Progenitor cell of endocrine pancreas (in vitro differentiated cells): ENCODE data around the gene ENO3. TPM values are rescaled to one million over a fixed set of nuclear protein-coding genes. Genes with fewer than 3 reads are reported as not detected.

Experiments
- DNase-seq: peaks from one replicate; pipeline ENCODE4 v3.0.0; 2021; ENCODE audit warnings: low spot score; ENCODE audit not compliant: unreplicated experiment
- H3K27ac Mint-ChIP-seq: 2 replicates; pipeline ENCODE4 v1.8.0; 2021; ENCODE audit warnings: mild to moderate bottlenecking, moderate library complexity, mixed read lengths
- H3K27me3 Mint-ChIP-seq: 2 replicates; pipeline ENCODE4 v1.8.0; 2021; ENCODE audit warnings: mixed read lengths
- H3K36me3 Mint-ChIP-seq: 2 replicates; pipeline ENCODE4 v1.8.0; 2022; ENCODE audit warnings: mixed read lengths; ENCODE audit not compliant: insufficient read depth
- H3K4me1 Mint-ChIP-seq: 2 replicates; pipeline ENCODE4 v1.8.0; 2021; ENCODE audit warnings: low read depth, mixed read lengths
- H3K4me3 Mint-ChIP-seq: 2 replicates; pipeline ENCODE4 v1.8.0; 2021; ENCODE audit warnings: low read depth, mild to moderate bottlenecking, moderate library complexity, mixed read lengths
- H3K9me3 Mint-ChIP-seq: 2 replicates; pipeline ENCODE4 v1.8.0; 2021; ENCODE audit warnings: low read depth, mixed read lengths
- CTCF ChIP-seq: fragments of 200-600 bp; sonication (generic); IDR thresholded peaks from one replicate; pipeline ENCODE4 v1.5.0; 2021; ENCODE audit warnings: antibody characterized with exemption, mild to moderate bottlenecking; ENCODE audit not compliant: unreplicated experiment
- total RNA-seq: library from RNA; stranded (reverse); gene quantifications from 2 replicates; pipeline ENCODE4 v1.2.1, GENCODE V29; 2021

ENO3 gene
- total RNA-seq, 1 donor from 2014 or later: 25.8 TPM

- Mint-ChIP-seq H3K27me3 (peaks cover 8% of the 10 kb centered on the region), H3K27ac (no peak overlapping the region), H3K4me1 (peaks cover 10% of the 10 kb centered on the region), H3K36me3 (no peaks in the 10 kb centered on the region), H3K4me3 (no peak overlapping the region), H3K9me3 (no peaks in the 10 kb centered on the region)
- no peak for TF ChIP-seq CTCF
- DNase-seq: no peak
Measured at GRCh38 chr17:4994081-4994595, 43.2 kb downstream of the ENO3 start.

- Mint-ChIP-seq H3K4me3 (peak within 1 kb of the TSS; percentile 87), H3K4me1 (peaks cover 13% of the 10 kb centered on the region), H3K27ac (peak within 1 kb of the TSS; percentile 91), H3K9me3 (no peaks in the 10 kb centered on the region), H3K27me3 (peaks cover 8% of the 10 kb centered on the region), H3K36me3 (peaks cover 9% of the 10 kb centered on the region)
- peak; percentile 24 for TF ChIP-seq CTCF
- DNase-seq: peak; percentile 86
Measured at GRCh38 chr17:4997302-4998026, 46.5 kb downstream of the ENO3 start, which contains the start of the genes INCA1 and KIF1C. TSS of gene INCA1 (minus strand) at chr17:4997522. CDS start at chr17:4994437, 3,085 bp downstream. TSS of gene KIF1C (plus strand) at chr17:4997950. CDS start at chr17:5000247, 2,297 bp downstream.

- peak overlapping the region; percentile 87 for H3K4me3 Mint-ChIP-seq
- H3K4me1 Mint-ChIP-seq: peaks cover 13% of the 10 kb centered on the region
- peaks cover 8% of the 10 kb centered on the region for H3K27me3 Mint-ChIP-seq
- no peak for TF ChIP-seq CTCF
- peak; percentile 64 for DNase-seq
- H3K27ac Mint-ChIP-seq: no peak overlapping the region
- no peaks in the 10 kb centered on the region for H3K9me3 Mint-ChIP-seq
- peaks cover 9% of the 10 kb centered on the region for H3K36me3 Mint-ChIP-seq
Measured at GRCh38 chr17:4998027-4998731, 47.3 kb downstream of the ENO3 start.

DNA sequence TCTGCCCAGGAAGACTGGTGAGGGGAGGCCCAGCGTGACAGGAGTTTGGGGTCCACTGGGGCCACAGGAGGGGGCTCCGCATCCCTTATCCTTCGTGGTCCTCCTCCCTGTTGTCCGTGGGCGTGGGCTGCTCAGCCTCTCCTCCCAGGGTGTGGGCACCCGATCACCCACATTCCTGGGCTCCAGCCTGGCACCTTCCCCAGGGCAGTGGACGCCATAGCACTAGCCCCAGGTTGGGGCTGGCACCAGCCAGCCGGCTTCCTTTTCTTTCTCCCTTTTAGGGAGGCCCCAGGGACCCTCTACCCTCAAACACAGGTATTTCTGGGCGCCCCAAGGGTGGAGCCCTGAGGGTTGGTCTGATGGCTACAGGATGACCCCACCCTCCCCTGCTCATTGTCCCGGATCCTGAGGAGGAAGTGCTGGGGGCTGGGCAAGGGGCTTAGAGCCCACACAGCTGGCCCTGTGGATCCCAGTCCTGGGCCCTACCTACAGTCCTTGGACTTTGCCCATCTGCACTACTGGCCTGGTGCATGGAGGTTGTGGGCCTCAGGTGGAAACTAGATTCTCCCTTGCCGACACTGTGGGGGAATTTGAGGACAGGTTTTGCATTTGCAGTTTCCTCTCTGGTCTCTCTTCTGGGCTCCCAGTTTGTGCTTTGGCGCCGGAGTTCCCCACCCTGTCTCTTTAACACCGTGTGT is 48.0 kb downstream of the ENO3 start:
- Mint-ChIP-seq H3K9me3 (no peaks in the 10 kb centered on the region), H3K4me3 (peak overlapping the region; percentile 87), H3K27ac (peak overlapping the region; percentile 10), H3K4me1 (peaks cover 13% of the 10 kb centered on the region), H3K27me3 (peaks cover 8% of the 10 kb centered on the region), H3K36me3 (peaks cover 12% of the 10 kb centered on the region)
- DNase-seq: no peak
- no peak for TF ChIP-seq CTCF
